Renal pelvis (tissue), 4 donors: ENCODE measurements around the gene DPP6. TPM values are rescaled to one million over a fixed set of nuclear protein-coding genes. Genes with fewer than 3 reads are reported as not detected.

ENCODE experiments used
- DNase-seq: peaks from one replicate; pipeline ENCODE4 v3.0.0-alpha.2; 2013
- polyA plus RNA-seq, 3 donors: library from polyadenylated mRNA; unstranded; fragments of 120-200 nt; gene quantifications; one replicate each; pipeline ENCODE4 v1.2.1, GENCODE V29; 2013; ENCODE audit not compliant: insufficient read length in 3 of 3

Gene DPP6
- polyA plus RNA-seq, 3 donors, result 33.5 to 49.0 (median 44.4) TPM

GRCh38 chr7:154690411-154690810 is 638.2 kb downstream of the DPP6 start:
- DNase-seq, result no peak

GRCh38 chr7:154693661-154694060 is 641.5 kb downstream of the DPP6 start:
- no peak for DNase-seq

DNA sequence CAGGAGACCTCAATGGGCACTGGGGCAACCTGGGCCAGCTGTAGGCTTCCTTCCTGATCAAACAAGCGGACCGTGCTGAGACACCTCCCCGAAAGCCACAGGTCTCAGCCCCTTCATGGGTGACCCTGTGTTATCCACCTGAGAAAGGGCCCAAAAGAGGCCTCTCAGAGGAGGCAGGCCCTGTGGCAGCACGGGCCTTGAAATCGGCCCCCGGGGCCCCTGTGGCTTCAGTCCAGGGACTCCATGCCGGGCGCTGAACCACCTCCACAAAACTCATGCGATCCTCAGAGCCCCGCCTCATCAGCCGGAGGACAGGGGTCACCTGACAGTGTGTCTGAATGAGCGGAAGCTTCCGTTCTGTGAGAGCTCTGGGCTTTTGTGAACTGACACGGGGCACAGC is 643.6 kb downstream of the DPP6 start:
- DNase-seq, result no peak

- DNase-seq, result no peak
Measured at GRCh38 chr7:154696556-154696955, 644.4 kb downstream of the DPP6 start.

- DNase-seq, result no peak
Measured at GRCh38 chr7:154698726-154699291, 646.6 kb downstream of the DPP6 start.

DNA sequence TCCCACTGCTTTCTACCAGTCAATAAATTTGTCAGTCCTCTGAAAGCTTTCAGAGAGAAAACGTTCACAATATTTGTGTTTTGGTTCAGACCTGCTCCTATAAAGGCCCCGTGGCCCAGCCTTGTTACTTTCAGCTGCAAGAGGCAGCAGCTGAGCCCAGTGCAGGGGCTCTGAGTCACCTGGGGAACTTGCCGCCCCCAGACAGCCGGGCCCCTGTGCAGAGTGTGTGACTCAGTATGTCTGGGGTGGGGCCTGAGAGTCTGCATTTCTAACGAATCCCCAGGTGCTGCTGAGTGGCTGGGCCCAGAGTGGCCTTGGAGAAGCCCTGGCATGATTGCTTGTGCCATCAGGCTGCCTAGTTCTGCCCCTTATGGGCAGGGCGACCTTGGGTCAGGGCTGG is 647.2 kb downstream of the DPP6 start:
- no peak for DNase-seq

DNA sequence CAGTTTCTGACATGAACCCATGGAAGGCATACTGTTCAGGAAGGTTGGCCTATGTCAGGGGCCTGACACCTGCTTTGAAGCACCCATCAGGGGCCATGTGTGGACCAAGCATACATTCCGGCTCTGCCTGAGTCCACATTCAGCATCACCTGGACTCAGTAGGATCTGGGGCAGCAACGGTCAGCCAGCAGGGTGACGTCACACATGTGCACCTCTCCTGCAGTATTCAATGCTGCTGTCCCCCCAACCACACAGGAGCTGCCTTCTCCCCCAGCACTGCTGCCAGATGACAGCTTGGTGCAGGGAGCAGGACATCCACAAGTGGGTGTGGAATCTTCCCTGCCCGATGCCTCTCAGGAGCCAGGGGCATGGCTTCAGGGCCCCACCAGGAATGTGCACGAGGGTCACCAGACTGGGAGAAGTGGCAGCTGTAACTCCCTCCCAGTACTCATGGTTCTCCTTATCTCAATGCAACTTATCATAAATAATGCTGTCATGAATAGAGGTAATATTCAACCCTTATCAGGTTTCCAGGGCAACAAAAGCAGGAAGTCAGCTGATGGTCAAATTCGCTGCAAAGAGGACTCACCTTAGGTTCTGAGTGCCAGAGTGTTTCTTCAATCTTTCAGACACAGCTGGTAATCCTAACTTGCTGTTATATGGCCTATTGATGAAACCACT is 657.8 kb downstream of the DPP6 start:
- DNase-seq, result no peak

DNA sequence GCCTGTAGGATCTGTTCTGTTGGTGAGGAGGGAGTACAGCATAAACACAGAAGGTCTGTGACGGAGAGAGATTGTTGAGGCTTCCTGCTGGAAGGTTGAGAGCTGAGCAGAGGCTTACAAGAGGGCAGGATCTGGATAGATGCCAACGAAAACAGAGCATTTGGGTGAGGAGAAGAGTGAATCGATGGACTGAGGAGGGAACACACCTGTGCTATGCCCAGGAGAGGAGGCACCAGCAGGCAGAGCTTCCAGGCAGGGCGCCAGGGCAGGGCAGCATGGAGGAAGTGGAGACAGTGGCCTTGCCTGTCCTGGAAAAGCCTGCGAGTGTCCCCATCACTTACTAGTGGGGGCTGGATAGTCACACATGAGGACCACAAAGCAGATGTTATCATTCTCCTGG is 667.8 kb downstream of the DPP6 start:
- DNase-seq, result no peak

DNA sequence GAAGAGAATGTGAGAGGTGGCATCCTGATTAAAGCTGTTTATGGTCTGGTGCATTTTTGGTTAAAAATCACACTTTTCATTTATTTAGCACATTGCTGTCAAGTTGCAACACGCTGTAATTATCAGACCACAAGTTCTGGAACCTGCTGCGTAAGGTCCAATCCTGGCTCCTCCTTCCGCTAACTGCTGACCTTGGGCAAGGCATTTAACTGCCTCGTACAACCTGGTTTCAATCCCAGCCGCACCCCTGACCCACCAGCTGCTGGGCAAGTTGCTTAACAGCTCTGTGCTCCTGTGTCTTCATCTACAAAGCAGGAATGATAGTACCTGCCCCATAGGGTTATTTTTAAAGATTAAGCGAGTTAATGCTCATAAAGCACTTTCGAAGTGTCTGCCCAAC is 668.9 kb downstream of the DPP6 start:
- no peak for DNase-seq

DNA sequence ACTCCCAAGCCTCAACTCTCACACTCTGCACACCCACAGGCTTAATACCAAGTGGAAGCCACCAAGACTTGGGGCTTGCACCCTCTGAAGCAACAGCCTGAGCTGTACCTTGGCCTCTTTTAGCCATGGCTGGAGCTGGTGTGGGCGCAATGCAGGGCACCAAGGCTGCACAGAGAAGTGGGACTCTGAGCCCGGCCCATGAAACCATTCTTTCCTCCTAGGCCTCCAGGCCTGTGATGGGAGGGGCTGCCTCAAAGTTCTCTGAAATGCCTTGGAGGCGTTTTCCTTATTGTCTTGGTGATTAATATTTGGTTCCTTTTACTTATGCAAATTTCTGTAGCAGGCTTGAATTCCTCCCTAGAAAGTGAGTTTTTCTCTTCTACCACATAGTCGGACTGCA is 674.2 kb downstream of the DPP6 start:
- DNase-seq, result no peak

DNA sequence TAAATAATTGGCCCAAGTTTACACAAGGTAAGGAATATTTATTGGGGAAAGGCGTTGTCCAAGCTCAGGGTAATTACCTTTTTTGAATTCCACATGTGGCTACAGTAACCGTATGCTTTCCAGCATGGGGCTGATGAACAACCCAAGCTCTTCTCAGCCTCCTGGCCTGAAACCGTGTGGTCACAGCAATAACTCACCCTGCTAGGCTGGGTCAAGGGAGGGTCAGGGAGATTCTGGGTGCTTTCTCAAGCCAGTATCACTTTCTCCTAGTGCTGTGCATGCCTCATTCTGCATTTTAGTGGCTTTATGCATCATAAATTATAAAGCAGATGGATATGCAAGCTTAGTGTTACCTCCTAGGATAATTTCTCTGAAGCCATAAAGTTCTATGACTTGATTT is 676.9 kb downstream of the DPP6 start:
- peak; percentile 9 for DNase-seq

- no peak for DNase-seq
Measured at GRCh38 chr7:154735766-154736165, 683.6 kb downstream of the DPP6 start.

- no peak for DNase-seq
Measured at GRCh38 chr7:154736389-154736788, 684.2 kb downstream of the DPP6 start.

GRCh38 chr7:154738216-154738615 is 686.0 kb downstream of the DPP6 start:
- peak; percentile 34 for DNase-seq

DNA sequence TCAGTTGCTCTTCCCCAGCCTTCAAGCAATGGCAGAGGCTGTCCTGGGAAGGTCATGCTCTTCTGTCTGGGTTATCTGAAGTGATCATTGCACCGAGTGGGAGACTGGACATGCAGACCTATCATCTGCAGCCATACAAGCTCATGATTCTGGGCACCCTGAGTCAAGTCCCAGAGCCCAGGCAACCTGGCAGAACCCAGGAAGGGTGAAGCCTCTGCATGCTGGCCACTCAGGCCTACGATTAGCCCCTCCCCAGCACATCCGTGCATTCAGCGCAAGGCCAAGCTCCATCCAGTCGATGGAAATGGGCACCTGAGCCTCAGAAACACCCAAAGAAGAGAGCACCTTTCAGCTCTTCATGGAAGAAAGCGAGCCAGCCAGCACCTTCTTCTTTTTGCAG is 688.9 kb downstream of the DPP6 start:
- DNase-seq, result no peak

DNA sequence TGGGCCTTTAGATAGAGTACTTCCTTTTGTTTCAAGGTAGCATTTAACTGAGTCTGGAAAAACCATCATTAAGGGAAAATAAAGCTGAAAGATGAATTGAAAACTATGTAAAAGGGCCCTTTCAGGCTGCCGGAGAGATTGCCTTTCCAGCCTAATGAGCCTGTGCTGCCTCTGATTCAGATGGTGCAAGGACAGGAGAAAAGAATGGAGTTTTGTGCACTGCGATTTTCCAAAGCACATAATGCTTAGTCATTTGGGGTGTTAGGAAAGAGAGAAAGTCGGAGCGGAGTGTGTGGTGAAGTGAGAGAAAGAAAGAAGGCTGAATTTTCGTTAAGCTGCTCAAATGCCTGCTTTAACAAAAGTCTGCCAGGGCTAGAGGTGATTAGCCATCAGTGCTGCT is 691.0 kb downstream of the DPP6 start:
- DNase-seq, result no peak

DNA sequence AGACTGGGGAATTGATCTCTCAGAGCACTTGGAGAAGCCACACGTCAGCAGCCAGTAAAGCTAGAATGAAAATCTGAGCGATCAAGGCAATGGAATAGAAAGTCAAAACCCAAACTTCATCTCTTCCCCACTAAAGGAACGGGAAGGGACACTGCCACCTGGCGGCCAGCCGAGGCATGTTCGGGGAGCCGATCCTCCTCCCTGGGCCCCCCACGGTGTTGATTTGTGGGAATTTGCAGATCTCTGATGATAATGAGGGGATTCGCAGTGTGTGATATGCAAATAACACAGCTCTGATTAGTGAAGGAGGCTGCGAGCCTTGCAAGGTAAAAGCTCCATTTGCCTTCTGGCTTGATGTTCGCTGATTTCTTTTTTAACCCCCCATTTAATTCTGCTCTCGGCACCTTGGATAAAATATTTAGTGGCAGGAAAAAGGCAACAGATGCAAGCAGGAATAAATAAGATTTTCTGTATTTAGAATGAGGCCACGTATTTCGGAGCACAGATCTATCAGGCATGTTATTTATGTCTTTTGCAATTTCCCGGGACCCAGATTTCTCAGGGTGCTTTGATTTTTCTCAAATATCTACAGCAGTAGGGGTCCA is 692.2 kb downstream of the DPP6 start:
- no peak for DNase-seq

GRCh38 chr7:154744861-154745258 is 692.7 kb downstream of the DPP6 start:
- no peak for DNase-seq

DNA sequence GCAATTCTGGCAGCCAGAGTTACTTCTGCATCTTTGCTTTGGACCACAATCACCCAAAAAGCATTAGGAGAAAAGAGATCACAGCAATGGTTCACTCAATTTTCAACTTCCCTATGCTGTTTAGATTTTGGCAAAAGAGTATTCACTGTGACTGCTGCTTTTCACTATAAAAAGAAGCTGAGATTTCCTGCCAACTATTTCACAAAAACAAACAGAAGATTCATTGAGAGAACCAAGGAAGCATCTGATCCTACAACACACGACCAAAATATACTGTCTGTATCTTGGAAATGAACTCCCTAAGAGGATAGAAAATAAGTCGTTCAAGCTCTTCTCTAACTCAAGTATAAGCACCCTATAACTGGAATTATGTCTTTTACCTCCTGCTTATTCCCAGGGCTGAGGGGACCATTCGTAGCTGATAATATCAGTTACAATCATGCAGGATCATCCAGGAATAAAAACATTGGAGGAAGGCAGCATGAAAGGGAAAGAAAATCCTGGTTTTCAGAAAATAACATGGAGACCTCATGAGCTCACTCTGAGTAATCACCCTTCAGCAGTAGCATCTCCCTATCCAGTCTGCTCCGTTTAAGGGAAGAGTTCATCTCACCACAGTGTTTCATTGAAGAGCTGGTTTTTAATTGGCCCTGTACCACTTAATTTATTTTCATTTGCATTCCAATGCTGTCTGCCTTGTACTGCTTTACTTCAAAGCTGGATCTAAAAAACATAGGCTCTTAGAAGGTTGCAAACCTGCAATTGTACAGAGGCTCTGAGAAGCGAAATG is 694.6 kb downstream of the DPP6 start:
- DNase-seq, result no peak

DNA sequence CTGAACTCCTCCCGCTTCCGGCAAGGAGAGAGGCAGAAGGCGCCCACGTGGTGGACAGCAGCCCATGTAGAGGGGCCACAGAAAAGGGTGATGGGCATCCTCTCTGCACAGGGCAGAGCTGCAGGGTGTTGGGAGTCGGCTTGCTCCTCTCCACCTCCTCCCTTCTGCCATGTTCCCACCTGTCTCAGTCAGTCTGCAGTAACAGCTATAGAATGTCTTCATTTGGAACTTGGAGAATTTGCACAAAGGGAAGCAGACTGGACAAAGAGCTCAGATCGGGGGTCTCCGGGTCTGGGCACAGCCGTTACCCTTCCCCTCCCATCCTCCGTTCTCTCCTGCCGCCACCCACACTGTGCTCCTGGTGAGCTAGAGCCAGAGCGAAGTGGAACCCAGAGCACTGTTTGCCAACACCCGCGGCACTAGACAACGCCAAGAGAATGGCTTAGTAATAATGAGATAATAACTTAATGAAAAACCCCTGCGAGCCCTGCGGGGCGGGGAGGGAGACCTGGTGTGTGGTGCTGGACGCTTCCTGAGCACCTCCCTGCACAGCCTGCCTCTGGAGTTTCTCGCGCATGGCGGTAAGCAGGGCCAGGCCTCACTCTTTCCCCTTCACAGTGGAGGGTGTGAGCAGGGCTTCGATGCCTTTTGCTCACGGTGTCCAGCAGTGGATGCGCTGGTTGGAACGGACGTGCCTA is 696.0 kb downstream of the DPP6 start:
- no peak for DNase-seq

DNA sequence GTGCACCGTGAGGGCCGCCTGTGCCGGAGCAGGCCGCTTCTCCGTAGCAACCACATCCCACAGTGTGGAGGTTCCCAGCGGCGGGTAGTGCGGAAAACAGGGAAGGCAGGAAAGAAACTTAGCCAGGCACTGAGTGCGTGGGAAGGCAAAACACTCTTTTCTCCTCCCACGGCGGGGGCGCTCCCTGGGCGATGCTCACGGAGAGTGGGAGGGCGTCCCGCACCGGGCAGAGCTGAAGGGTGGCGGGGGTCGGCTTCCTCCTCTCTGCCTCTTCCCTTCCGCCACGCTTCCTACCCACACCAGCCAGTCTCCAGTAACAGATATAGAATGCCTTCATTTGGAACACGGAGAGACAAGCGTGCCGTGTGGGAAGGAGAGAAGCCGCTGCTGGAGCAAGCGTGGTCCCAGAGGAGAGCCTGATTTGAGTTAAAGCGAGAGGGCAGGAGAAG is 698.2 kb downstream of the DPP6 start:
- no peak for DNase-seq

DNA sequence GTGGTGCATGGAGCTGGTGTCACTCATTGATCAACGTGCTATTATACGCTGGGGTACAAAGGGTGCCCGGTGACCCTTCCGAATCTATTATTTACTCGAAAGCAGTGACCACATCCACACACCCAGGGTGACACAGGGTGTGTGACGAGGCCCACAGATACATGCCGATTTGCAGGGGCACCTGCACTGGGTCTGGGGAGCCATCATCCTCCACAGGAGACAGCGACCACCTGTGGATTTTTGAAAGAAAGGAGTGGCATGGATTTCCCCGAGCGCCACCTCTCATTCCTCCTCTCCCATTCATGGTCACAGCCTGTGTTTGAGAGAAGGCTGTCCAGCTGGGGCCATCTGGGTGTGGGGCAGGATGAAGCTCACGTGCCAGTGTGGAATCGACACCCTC is 701.0 kb downstream of the DPP6 start:
- DNase-seq, result no peak
